Activated CD8-positive, alpha-beta memory T cell treated with anti-CD3 and anti-CD28 coated beads for 4 hours (primary cell): ENCODE data around the gene CCNA1.
A peak's percentile ranks its signal among the peaks of the same experiment; 100 is the strongest.

Experiments used
- DNase-seq, 2 donors: peaks; one replicate each; pipeline ENCODE4 v3.0.0-alpha.2; 2020; ENCODE audit warnings: low read depth in 2 of 2

CCNA1 gene

DNA sequence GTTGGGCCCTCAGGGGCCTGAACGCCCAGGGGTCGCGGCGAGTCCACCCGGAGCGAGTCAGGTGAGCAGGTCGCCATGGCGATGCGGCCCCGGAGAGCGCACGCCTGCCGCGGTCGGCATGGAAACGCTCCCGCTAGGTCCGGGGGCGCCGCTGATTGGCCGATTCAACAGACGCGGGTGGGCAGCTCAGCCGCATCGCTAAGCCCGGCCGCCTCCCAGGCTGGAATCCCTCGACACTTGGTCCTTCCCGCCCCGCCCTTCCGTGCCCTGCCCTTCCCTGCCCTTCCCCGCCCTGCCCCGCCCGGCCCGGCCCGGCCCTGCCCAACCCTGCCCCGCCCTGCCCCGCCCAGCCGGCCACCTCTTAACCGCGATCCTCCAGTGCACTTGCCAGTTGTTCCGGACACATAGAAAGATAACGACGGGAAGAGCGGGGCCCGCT, at the start of gene CCNA1:
TSS of gene CCNA1 (plus strand) at position 390 of the 439 bp plus-strand sequence. CDS start 562 bp downstream, outside the sequence.
- no peak for DNase-seq

DNA sequence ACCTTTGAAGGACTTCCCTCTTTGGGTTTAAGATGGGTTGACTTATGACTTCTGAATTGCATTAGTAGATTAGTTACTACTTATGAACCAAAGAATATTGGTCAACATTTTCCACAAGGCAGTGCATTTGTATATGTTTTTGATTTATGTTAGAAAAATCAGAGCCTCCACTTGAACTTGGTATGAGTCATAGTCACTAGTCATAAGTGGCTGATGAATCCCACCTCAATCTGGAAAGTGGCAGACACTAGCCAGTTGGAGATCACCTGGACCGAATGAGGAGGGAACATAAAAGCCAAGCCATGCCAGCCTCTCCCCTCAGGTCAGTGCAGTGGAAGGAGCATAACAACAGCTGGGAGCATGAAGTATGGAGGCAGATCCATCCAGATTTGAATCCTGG, 46.8 kb upstream of the CCNA1 start:
- DNase-seq = no peak

DNA sequence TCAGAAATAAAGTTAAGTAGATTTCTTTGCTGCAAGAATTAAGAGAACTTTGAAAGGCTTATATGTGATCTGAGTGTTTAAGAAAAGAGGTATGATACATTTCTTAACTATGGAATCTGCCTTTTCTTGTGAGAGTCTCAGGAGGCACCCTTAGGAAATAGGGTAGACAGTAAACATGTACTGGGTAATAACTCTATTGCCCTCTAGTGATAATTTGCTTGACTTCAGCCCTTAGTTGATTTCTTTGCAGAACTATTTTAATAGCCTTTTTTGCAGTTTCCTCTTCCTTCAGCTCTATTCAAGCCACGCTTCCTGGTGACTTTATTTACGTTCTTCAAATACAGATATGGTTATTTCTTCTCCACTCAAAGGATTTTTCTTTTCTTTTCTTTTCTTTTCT, 37.0 kb upstream of the CCNA1 start:
- no peak for DNase-seq

DNA sequence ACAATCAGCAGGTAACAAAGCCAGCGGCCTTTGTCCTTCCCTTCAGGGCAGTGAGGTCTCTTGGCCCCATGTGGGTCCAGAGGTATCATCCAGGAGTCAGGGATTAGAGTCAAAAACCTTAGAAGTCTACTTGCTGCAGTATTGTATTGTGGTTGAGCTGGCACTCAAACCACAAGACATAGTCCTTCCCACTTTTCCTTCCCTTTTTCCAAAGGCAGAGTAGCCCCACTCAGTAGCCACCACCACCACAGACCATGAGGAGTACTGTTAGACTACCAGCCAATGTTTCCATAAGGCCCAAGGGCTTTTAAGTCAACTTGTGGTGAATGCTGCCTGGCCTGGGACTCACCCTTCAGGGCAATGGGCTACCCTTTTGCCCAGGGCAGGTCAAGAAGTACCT, 27.1 kb upstream of the CCNA1 start:
- no peak for DNase-seq

DNA sequence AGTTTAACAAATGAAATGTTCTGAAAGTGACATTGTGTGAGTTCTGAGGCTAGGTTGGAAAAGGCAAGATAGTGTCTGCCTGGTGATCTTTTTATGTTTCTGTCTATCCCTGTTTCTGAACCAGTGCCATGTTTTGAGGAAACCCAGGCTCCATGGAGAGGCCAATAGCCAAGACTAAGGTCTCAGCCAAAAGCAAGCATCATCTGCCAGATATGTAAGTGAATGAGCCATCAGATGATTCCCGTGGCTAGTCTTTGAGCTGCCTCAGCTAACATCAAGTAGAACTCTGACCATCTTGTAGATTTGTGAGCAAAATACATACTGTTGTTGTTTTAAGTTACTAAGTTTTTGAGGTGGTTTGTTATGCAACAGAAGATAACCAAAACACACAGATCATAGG, 19.6 kb upstream of the CCNA1 start:
- DNase-seq = no peak

DNA sequence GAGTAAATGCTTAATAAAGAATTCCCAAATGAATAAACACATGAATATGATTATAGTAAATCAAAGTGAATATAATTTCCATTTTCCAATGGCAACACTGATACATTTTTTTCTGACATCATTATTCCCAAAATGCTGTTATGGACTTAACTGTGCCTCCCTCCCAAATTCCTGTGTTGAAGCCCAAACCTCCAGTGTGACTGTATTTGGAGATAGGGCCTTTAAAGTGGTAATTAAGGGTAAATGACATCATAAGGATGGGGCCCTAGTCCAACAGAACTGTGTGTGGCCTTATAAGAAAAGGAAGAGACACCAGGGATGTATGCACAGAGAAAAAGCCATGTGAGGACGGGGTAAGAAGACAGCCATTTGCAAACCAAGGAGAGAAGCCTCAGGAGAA, 19.1 kb upstream of the CCNA1 start:
- DNase-seq = no peak

DNA sequence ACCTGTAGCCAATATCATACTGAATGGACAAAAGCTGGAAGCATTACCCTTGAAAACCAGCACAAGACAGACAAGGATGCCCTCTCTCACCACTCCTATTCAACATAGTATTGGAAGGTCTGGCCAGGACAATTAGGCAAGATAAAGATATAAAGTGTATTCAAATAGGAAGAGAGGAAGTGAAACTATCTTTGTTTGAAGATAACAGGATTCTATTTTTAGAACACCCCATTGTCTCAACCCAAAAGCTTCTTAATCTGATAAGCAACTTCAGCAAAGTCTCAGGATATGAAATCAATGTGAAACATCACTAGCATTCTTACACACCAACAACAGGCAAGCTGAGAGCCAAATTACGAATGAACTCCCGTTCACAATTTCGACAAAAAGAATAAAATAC, 17.8 kb upstream of the CCNA1 start:
- DNase-seq = no peak

DNA sequence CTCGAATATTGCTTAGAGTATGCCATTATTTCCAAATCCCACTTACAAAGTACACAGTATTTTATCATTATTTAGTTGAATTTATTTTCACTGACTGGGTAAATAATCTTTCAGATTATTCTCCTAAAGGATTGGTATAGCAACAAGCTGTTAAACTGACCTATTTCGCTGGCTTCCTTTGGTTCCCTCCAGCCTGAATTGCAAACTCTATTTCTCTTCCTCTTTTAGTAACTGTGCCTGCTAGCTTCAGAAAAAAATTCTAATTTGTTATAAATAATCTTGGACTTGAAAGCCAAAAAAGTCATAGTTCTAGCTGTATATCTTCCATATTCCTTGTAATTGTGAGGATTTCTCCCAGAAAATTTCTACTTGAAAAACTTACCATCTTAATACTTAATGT, 15.0 kb upstream of the CCNA1 start:
- DNase-seq = no peak

DNA sequence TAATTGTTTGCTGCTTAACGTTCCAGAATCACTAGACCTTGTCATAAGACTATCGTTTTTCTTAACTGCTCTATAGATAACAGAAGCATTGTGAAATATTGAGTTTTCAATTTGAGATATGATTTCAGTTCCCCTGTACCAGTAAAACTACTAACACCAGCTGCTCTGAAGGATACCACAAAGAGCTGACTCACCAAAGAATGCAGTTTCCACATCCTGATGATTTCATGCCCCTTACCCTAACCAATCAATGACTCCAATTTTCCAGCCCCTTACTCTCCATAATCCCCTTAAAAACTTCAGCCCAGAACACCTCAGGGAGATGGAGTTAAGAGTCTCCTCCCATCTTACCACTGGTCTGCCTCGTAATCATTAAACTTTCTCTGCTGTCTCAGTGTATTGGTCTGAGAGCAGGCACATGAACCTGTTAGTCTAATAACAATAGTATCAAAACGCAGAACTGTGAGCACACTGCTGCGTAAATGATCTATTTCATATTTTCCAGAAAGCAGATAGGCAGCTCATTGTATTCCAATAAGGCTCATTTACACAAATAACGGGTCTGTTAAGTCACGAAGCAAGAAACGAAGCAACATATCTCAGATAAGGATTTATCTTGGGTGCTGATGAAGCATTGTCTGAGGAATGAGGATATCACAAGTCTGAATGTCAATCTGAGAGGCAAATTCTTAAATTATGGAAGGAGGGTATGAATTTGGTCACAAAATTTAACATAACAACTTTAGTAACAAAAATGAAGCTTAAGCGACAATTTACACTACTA, 14.1 kb upstream of the CCNA1 start:
- DNase-seq = no peak

DNA sequence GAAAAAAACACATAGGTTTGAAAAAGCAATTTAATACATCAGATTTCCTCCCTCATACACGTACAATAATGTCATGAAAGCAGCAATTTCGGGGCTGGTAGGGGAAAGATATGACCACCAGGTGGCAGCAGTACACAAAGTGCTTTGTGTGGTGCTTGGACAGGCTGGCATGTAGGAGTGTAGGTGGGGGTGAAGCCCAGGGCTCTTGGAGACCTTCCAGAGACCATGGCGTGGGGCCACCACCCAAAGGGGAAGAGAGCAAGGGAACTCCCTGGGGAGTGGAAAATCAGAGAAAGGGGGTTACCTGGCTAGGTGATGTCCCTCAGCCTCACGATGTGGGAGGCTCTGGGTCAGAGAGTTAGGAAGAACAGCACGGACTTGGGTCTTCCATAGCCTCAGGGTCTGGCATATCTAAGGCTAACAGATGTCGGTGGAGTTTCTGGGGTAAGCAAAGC, 11.8 kb upstream of the CCNA1 start:
- DNase-seq = peak; percentile 11 to 32

DNA sequence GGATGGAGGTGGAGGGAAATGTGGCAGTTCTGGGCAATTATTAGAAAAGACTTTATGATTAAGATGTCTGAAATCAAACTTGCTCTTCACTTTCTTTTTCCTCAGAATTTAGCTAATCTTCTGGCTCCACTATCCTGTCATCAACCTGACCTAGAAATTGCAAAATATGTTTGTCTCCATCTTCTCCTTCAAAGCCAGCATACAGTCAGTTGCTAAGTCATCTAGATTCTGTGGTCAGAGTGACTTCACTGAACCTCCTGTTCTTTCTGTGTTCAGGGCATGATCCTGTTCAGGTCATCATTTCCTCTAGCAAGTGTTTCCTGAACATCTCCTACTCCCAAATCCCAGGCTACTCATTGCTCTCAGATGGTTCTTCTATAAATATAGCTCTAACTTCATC, 10.8 kb upstream of the CCNA1 start:
- DNase-seq = no peak

DNA sequence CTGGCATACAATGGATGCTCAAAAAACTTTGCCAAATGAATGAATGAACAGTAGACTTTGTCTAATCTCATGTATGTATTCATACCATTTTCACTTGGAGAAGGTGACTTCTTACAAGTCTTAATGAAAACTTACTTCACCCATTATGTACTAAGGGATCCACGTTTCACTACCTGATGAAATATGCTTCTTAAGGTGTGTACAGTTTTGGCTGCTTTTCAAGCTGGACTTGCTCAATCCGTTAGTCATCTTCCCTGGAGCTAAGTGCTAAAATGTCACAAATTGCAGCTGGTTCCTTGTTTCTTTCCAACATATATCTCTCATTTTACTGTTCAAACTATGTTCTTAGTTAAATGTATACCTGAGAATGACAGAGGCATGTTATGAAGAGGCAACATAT, 4.2 kb upstream of the CCNA1 start:
- no peak for DNase-seq

DNA sequence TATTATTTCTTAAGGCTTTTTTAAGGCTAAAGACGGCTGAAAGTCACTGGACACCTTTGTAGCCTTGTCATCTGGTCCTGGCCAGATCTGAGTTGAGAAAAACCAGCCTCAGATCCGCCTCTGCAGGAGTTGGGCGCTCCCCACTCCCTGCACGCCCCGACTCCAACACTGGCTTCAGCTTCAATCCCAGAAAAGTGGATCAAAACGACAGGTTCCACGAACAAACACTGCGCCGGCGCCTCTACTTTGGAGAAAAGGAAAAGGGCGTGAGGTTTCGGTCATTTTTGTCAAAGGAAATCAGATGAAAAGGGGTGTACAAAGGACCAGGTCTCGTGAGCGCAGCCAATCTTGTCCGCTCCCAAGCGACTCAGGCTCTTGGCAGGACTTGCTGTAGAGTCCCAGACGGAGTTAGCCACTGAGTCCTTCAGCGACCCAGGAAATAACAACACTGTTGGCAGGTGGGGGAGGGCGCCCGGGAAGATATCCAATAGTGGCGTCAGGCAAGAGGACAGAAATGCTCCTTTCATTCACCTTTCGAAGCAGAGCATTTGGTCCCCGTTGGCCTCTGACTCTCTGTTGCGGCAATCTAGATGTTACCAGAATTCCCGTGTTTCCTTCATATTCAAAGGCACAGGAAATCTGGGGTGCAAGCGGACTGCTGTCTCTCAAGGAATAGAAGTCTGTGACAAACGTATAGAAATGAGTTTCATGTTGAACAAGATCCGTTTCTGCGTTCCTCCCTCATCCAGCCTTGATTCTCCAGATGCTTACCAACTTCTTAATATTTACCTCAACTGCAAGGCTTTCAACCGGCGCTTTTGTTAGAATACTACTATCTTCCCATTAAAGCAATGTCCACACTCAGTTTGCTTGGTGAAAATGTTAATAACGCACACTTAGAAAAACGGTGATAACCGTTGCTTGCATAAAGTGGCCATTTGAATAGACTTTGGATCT, 1.8 kb upstream of the CCNA1 start:
- no peak for DNase-seq

DNA sequence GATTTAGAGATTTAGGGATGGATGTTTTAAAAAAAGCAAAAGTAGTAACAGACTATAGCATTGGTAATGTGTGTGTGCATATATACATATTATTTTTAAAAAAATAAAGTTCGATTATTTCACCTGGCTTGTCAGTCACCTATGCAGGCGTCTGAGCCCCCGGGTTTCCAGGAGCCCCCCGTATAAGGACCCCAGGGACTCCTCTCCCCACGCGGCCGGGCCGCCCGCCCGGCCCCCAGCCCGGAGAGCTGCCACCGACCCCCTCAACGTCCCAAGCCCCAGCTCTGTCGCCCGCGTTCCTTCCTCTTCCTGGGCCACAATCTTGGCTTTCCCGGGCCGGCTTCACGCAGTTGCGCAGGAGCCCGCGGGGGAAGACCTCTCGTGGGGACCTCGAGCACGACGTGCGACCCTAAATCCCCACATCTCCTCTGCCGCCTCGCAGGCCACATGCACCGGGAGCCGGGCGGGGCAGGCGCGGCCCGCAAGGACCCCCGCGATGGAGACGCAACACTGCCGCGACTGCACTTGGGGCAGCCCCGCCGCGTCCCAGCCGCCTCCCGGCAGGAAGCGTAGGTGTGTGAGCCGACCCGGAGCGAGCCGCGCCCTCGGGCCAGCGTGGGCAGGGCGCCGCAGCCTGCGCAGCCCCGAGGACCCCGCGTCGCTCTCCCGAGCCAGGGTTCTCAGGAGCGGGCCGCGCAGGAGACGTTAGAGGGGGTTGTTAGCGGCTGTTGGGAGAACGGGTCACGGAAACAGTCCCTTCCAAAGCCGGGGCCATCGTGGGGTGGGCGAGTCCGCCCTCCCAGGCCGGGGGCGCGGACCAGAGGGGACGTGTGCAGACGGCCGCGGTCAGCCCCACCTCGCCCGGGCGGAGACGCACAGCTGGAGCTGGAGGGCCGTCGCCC, 840 bp upstream of the CCNA1 start:
- no peak for DNase-seq

DNA sequence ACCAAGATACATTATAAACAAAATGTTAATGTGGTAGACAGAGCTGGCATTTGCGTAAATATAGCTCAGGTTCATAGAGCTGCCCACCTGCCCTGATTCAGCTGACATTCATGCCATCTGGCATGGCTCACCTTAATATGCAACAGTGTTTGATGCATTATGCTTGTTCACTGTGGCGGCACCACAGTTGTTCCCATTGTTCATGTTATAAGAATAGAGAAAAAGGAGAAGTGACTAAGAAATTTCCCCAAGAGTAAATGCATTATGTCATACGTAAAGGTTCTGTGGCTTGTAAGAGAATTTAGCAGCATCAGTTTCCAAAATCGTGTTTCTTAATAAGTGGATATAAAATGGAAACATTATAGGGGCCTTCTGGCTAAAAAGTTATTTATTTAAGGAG, 4.5 kb downstream of the CCNA1 start:
- DNase-seq = no peak

DNA sequence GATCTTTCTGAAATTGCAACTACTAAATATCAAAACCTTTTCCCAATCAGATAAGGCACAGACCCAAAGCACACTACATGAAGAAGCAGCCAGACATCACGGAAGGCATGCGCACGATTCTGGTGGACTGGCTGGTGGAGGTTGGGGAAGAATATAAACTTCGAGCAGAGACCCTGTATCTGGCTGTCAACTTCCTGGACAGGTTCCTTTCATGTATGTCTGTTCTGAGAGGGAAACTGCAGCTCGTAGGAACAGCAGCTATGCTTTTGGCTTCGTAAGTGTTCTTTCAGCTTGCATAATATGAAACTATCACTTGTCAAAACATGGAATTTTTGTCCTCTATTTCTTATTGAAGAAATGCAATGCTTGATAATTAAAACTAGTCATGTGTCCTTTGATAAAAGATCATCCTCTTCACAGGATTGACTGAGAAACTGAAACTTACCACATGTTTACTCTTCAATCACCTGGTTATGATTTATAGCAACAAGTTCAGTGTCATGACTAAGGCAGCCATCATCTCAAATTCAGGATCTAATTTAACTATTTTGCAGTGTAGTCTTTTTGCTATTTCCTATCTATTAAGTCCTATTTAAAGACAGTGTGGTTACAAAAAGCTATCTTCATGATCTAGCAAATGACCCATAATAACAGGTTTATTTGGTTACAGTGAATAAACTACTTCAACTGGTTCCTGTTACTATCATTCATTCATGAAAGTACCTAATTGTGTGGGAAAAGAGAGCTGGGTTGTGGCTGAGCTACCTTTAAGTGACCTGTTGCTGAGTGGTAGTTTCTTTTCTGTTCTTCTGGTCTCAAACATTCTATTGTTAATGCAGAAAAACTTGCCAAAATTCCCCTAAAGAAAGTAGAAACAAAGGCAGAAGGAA, 6.5 kb downstream of the CCNA1 start:
- DNase-seq = no peak

DNA sequence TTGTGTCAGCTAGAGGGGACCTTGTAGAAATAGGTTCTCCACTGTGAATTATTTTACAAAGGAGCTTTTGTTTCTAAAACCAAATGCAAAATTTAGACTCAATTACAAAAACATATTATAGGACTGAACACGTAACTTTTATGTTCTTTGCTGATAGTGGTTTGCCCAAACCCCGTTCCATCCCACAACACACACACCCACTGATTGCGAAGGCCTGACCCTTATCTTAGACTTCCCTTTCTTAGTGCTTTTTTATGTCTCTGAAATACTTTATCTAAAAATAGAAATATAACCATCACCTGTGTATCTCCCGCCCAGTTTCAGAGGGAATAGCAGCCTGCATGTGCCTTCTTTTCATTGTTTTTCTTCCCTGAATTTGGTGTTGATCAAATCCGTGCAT, 13.0 kb downstream of the CCNA1 start:
- DNase-seq = no peak

DNA sequence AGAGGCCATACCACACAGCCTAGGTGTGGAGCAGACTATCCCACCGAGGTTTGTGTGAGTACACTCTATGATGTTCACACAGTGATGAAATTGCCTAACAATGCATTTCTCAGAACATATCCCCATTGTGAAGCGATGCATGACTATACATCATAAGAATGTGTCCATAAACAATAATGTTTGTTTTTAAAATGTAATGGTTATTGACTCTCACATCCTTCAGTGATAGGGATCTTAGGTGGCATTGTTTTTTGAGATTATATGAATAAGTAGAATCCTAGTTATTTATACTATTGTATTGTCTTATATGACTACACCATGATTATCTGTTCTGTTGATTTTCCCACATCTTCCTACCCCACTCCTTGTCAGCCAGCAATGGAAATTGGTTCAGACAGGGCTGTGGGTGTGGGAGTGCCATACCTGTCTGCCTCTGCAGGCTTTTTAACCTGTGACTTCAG, 13.6 kb downstream of the CCNA1 start:
- no peak for DNase-seq

DNA sequence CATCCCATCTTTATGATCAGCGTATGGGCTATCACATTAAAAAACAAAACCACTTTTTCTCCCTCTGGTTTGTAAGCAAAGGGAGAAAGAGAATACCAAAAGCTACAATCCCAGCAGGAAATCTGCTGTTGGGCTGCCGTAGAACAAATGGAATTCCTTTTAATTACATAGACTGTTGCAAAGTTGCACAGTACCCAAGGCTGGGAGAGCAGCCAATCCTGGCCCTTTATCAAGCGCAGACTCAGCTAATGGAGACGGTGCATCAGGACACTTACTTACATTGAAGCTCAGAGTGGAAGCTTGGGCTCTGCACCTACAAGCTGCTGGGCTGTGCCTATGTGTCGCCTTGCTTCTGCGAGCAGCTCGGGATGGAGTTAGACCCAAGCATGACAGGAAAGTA, 15.2 kb downstream of the CCNA1 start:
- no peak for DNase-seq

DNA sequence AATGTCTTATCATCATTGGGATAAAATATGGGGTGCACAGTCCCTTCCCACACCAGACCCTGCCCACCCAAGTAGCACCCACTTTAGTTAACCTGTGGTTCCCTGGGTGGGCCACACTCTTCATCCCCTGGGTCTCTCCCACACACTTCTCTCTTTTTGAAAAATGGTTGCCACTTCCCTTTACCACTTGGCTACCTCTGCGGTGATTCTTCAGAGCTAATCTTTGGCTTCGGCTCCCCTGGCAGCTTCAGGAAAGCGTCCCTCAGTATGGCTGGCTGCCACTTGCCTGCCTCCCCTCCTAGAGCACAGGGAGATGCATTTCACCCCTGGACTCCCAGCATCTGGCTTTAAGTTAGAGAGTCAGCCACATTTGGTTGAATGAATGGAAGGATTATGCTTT, 18.2 kb downstream of the CCNA1 start:
- DNase-seq = no peak

DNA sequence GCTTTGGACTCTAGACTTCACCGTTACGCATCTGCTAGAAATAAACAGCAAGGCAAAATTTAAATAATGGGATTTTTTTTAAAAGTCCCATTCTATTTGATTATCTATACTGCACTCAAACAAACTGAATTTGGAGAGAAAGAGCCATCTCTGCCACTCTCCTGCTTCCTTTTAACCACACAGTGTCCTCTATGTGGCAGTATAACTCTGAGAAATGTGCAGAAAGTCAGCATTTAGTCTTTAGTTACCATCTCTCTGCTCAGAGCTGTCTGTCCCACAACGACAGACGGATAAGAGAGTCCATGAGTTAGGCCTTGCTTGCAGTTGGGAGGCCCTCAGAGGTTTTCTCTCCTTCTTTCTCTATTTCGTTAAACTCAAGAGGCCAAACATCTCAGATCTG, 21.2 kb downstream of the CCNA1 start:
- DNase-seq = no peak
